ENCODE results near the gene PAX8. TPM values are rescaled to one million over a fixed set of nuclear protein-coding genes. Genes with fewer than 3 reads are reported as not detected.

PAX8 gene
- total RNA-seq, 2 experiments from 2014 or later, result 1.6 to 2.6 TPM

GRCh38 chr2:113240150-113240914, 38.4 kb downstream of the PAX8 start:
- Histone ChIP-seq H3K9me2 (ENCODE audit: insufficient read depth, low read length) (no peaks in the 10 kb centered on the region), H3K9me3 (ENCODE audit: low read length) (no peaks in the 10 kb centered on the region), H3K79me2 (ENCODE audit: insufficient read depth, low read depth, low read length) (peaks cover 10% of the 10 kb centered on the region; the same call in 1 of the 2 replicates), H3K4me2 (ENCODE audit: low read length) (no peak overlapping the region), H3K4me1 (ENCODE audit: insufficient read depth, low read length, poor library complexity, severe bottlenecking) (peaks cover 7% of the 10 kb centered on the region), H3K36me3 (ENCODE audit: insufficient read depth, low read length) (peaks cover 35% of the 10 kb centered on the region), H4K20me1 (ENCODE audit: insufficient read depth, low read length) (no peaks in the 10 kb centered on the region), H2AFZ (ENCODE audit: low read length) (no peak overlapping the region), H3K4me3 (ENCODE audit: low read depth, low read length, poor library complexity, severe bottlenecking) (no peak overlapping the region), H3K27ac (ENCODE audit: low read depth, low read length, poor library complexity, severe bottlenecking) (no peak overlapping the region)
- intact Hi-C loops (cut with micrococcal nuclease; ENCODE audit: unreplicated experiment), result no loop called here
- no TSS peak for BruUV-seq (replicated peaks)
- TF ChIP-seq CTCF (conservative IDR thresholded peaks at IDR 0.05; ENCODE audit: low read length) (no peak), EZH2phosphoT487 (IDR thresholded peaks at IDR 0.05; ENCODE audit: borderline replicate concordance, low read depth, low read length) (no peak)
- no peak for DNase-seq (ENCODE audit: low spot score)
- POLR2A ChIA-PET, result no interaction called here
- CTCF ChIA-PET (ENCODE audit: unreplicated experiment), result no interaction called here

GRCh38 chr2:113238871-113239839, 39.6 kb downstream of the PAX8 start:
- peaks cover 10% of the 10 kb centered on the region; the same call in 1 of the 2 replicates for H3K79me2 ChIP-seq (ENCODE audit: insufficient read depth, low read depth, low read length)
- no peaks in the 10 kb centered on the region for H3K9me2 ChIP-seq (ENCODE audit: insufficient read depth, low read length)
- CTCF ChIA-PET (ENCODE audit: unreplicated experiment), result no interaction called here
- no peaks in the 10 kb centered on the region for H4K20me1 ChIP-seq (ENCODE audit: insufficient read depth, low read length)
- peaks cover 35% of the 10 kb centered on the region for H3K36me3 ChIP-seq (ENCODE audit: insufficient read depth, low read length)
- DNase-seq (ENCODE audit: low spot score), result no peak
- BruUV-seq (replicated peaks), result no TSS peak
- no peak overlapping the region for H3K4me2 ChIP-seq (ENCODE audit: low read length)
- intact Hi-C loops (cut with micrococcal nuclease; ENCODE audit: unreplicated experiment), result no loop called here
- TF ChIP-seq EZH2phosphoT487 (IDR thresholded peaks at IDR 0.05; ENCODE audit: borderline replicate concordance, low read depth, low read length), result no peak
- TF ChIP-seq CTCF (conservative IDR thresholded peaks at IDR 0.05; ENCODE audit: low read length), result no peak
- H3K27ac ChIP-seq (ENCODE audit: low read depth, low read length, poor library complexity, severe bottlenecking), result no peak overlapping the region
- H3K4me1 ChIP-seq (ENCODE audit: insufficient read depth, low read length, poor library complexity, severe bottlenecking), result peaks cover 7% of the 10 kb centered on the region
- H2AFZ ChIP-seq (ENCODE audit: low read length), result no peak overlapping the region
- no peak overlapping the region for H3K4me3 ChIP-seq (ENCODE audit: low read depth, low read length, poor library complexity, severe bottlenecking)
- H3K9me3 ChIP-seq (ENCODE audit: low read length), result no peaks in the 10 kb centered on the region
- POLR2A ChIA-PET, result interaction anchor here (0.6 to 1.1 kb wide), 2 partner anchors 23 to 575 kb away, joined by 3 read pairs; no protein-coding TSS in a partner anchor
